Measurements from ENCODE around the gene MFSD12.

Gene MFSD12

GRCh38 chr19:3523361-3524077 lies 33.9 kb downstream of the MFSD12 start:
- Histone ChIP-seq H3K4me1 (ENCODE audit: control insufficient read depth in 1 of 2, insufficient read depth in 1 of 2, low read depth in 1 of 2, low read length in 1 of 2) (no peaks in the 10 kb centered on the region), H3K27ac (no peak overlapping the region), H3K4me3 (ENCODE audit: low read depth in 1 of 2, low read length in 1 of 2) (no peak overlapping the region), H3K27me3 (no peaks in the 10 kb centered on the region), H3K36me3 (peaks cover 92% of the 10 kb centered on the region), H3K9me3 (no peaks in the 10 kb centered on the region)
- TF ChIP-seq CTCF (IDR thresholded peaks at IDR 0.05): no peak

GRCh38 chr19:3522421-3523360 lies 34.7 kb downstream of the MFSD12 start:
- no peaks in the 10 kb centered on the region for H3K9me3 ChIP-seq
- no peaks in the 10 kb centered on the region for H3K4me1 ChIP-seq (ENCODE audit: control insufficient read depth in 1 of 2, insufficient read depth in 1 of 2, low read depth in 1 of 2, low read length in 1 of 2)
- H3K27ac ChIP-seq: no peak overlapping the region
- peaks cover 86% of the 10 kb centered on the region for H3K36me3 ChIP-seq
- H3K4me3 ChIP-seq (ENCODE audit: low read depth in 1 of 2, low read length in 1 of 2): no peak overlapping the region
- TF ChIP-seq CTCF (IDR thresholded peaks at IDR 0.05): no peak
- H3K27me3 ChIP-seq: no peaks in the 10 kb centered on the region

- Histone ChIP-seq H3K36me3 (peaks cover 76% of the 10 kb centered on the region), H3K4me1 (ENCODE audit: control insufficient read depth in 1 of 2, insufficient read depth in 1 of 2, low read depth in 1 of 2, low read length in 1 of 2) (no peaks in the 10 kb centered on the region), H3K27ac (peak overlapping the region; percentile 0), H3K27me3 (no peaks in the 10 kb centered on the region), H3K9me3 (no peaks in the 10 kb centered on the region), H3K4me3 (ENCODE audit: low read depth in 1 of 2, low read length in 1 of 2) (no peak overlapping the region)
- TF ChIP-seq CTCF (IDR thresholded peaks at IDR 0.05): no peak
These were observed 36.3 kb downstream of the MFSD12 start for GRCh38 chr19:3521104-3521445.

- H3K4me3 ChIP-seq (ENCODE audit: low read depth in 1 of 2, low read length in 1 of 2): no peak overlapping the region
- no peak for TF ChIP-seq CTCF (IDR thresholded peaks at IDR 0.05)
- no peaks in the 10 kb centered on the region for H3K27me3 ChIP-seq
- H3K36me3 ChIP-seq: peaks cover 70% of the 10 kb centered on the region
- no peaks in the 10 kb centered on the region for H3K4me1 ChIP-seq (ENCODE audit: control insufficient read depth in 1 of 2, insufficient read depth in 1 of 2, low read depth in 1 of 2, low read length in 1 of 2)
- H3K27ac ChIP-seq: peak overlapping the region; percentile 0
- no peaks in the 10 kb centered on the region for H3K9me3 ChIP-seq
These were observed 37.0 kb downstream of the MFSD12 start for GRCh38 chr19:3520166-3521103.

GRCh38 chr19:3519126-3519525 lies 38.3 kb downstream of the MFSD12 start:
- no peaks in the 10 kb centered on the region for H3K4me1 ChIP-seq (ENCODE audit: control insufficient read depth in 1 of 2, insufficient read depth in 1 of 2, low read depth in 1 of 2, low read length in 1 of 2)
- no peaks in the 10 kb centered on the region for H3K27me3 ChIP-seq
- H3K27ac ChIP-seq: no peak overlapping the region
- peaks cover 66% of the 10 kb centered on the region for H3K36me3 ChIP-seq
- no peak overlapping the region for H3K4me3 ChIP-seq (ENCODE audit: low read depth in 1 of 2, low read length in 1 of 2)
- TF ChIP-seq CTCF (IDR thresholded peaks at IDR 0.05): no peak
- H3K9me3 ChIP-seq: no peaks in the 10 kb centered on the region

Measured in neutrophil (primary cell).